DND-41 (cell line): ENCODE data around the gene FAM149A.
A peak's percentile ranks its signal among the peaks of the same experiment; 100 is the strongest.

ENCODE experiments used
- ATAC-seq: fragments of 200-7000 bp; cut with Tn5 transposase; 3 replicates; pipeline ENCODE4 v1.9.1; 2021; ENCODE audit warnings: low read depth; ENCODE audit not compliant: insufficient read depth
- DNase-seq: peaks from one replicate; pipeline ENCODE4 v3.0.0-alpha.2; 2020
- H2AFZ ChIP-seq: 2 replicates; pipeline ENCODE4 v1.6.0; 2012; ENCODE audit warnings: low read depth, low read length
- H3K27ac ChIP-seq: 2 replicates; pipeline ENCODE4 v1.5.1; 2012; ENCODE audit warnings: low read length, inconsistent platforms
- H3K27me3 ChIP-seq: fragments of 200-600 bp; sonication (generic); 2 replicates; pipeline ENCODE4 v1.6.0; 2012; ENCODE audit warnings: low read length, mild to moderate bottlenecking, inconsistent platforms; ENCODE audit not compliant: insufficient read depth, poor library complexity
- H3K36me3 ChIP-seq: 2 replicates; pipeline ENCODE4 v1.5.1; 2012; ENCODE audit warnings: low read length, inconsistent platforms; ENCODE audit not compliant: insufficient read depth
- H3K4me1 ChIP-seq: 2 replicates; pipeline ENCODE4 v1.5.1; 2012; ENCODE audit warnings: mild to moderate bottlenecking, low read length; ENCODE audit not compliant: insufficient read depth
- H3K4me2 ChIP-seq: 2 replicates; pipeline ENCODE4 v1.6.0; 2012; ENCODE audit warnings: mild to moderate bottlenecking, moderate library complexity, low read length, inconsistent platforms; ENCODE audit not compliant: insufficient read depth
- H3K4me3 ChIP-seq, 2 experiments: fragments of 200-600 bp in 1 of 2; shearing (Covaris generic) in 1 of 2; 2 replicates each; pipeline ENCODE4 v1.5.1; 2012 to 2016; ENCODE audit warnings: inconsistent platforms in 2 of 2, low read length in 2 of 2, mild to moderate bottlenecking in 2 of 2, low read depth in 1 of 2, moderate library complexity in 1 of 2
- H3K79me2 ChIP-seq: 2 replicates; pipeline ENCODE4 v1.6.0; 2012; ENCODE audit warnings: low read length, inconsistent platforms; ENCODE audit not compliant: insufficient read depth
- H3K9ac ChIP-seq: 2 replicates; pipeline ENCODE4 v1.6.0; 2012; ENCODE audit warnings: low read depth, mild to moderate bottlenecking, inconsistent platforms, low read length, moderate library complexity
- H3K9me3 ChIP-seq: 2 replicates; pipeline ENCODE4 v1.5.1; 2012; ENCODE audit warnings: low read length, moderate library complexity, mild to moderate bottlenecking, inconsistent platforms; ENCODE audit not compliant: insufficient read depth, severe bottlenecking
- H4K20me1 ChIP-seq: 2 replicates; pipeline ENCODE4 v1.6.0; 2012; ENCODE audit warnings: low read length; ENCODE audit not compliant: insufficient read depth
- CTCF ChIP-seq: IDR thresholded peaks from 2 replicates; pipeline ENCODE4 v1.5.1; 2012; ENCODE audit warnings: borderline replicate concordance, low read length, moderate library complexity, mild to moderate bottlenecking; ENCODE audit not compliant: poor library complexity, severe bottlenecking; ENCODE audit errors: extremely low read depth
- EZH2 ChIP-seq: IDR thresholded peaks from 3 replicates; pipeline ENCODE4 v1.6.1; 2012; ENCODE audit warnings: borderline replicate concordance, low read depth, mild to moderate bottlenecking, moderate library complexity, low read length, inconsistent platforms; ENCODE audit not compliant: severe bottlenecking

The FAM149A gene

GRCh38 chr4:186193851-186194250, 89.3 kb downstream of the FAM149A start:
- Histone ChIP-seq H3K4me2 (peak overlapping the region; percentile 0; the same call in 1 of the 2 replicates), H4K20me1 (no peaks in the 10 kb centered on the region), H3K4me3 (no peak overlapping the region), H3K36me3 (peaks cover 35% of the 10 kb centered on the region), H3K27me3 (no peaks in the 10 kb centered on the region), H3K27ac (no peak overlapping the region), H3K79me2 (peaks cover 42% of the 10 kb centered on the region), H3K9me3 (no peaks in the 10 kb centered on the region), H3K9ac (no peak overlapping the region), H2AFZ (no peak overlapping the region), H3K4me1 (peaks cover 33% of the 10 kb centered on the region)
- DNase-seq = no peak
- no peak for TF ChIP-seq EZH2
- no peak for TF ChIP-seq CTCF
- ATAC-seq = no peak

- H3K36me3 ChIP-seq = peaks cover 35% of the 10 kb centered on the region
- no peaks in the 10 kb centered on the region for H3K27me3 ChIP-seq
- no peak overlapping the region for H2AFZ ChIP-seq
- no peaks in the 10 kb centered on the region for H4K20me1 ChIP-seq
- ATAC-seq (no peak), DNase-seq (no peak)
- no peak overlapping the region for H3K27ac ChIP-seq
- peaks cover 26% of the 10 kb centered on the region for H3K79me2 ChIP-seq
- H3K9me3 ChIP-seq = no peaks in the 10 kb centered on the region
- H3K4me2 ChIP-seq = no peak overlapping the region
- TF ChIP-seq EZH2 (no peak), CTCF (no peak)
- H3K4me1 ChIP-seq = peaks cover 18% of the 10 kb centered on the region
- H3K9ac ChIP-seq = no peak overlapping the region
- no peak overlapping the region for H3K4me3 ChIP-seq
Measured at GRCh38 chr4:186196063-186196462, 91.6 kb downstream of the FAM149A start.

GRCh38 chr4:186200516-186200915, 96.0 kb downstream of the FAM149A start:
- no peak overlapping the region for H2AFZ ChIP-seq
- no peaks in the 10 kb centered on the region for H3K4me1 ChIP-seq
- H3K4me2 ChIP-seq = no peak overlapping the region
- H3K27me3 ChIP-seq = no peaks in the 10 kb centered on the region
- no peaks in the 10 kb centered on the region for H3K9me3 ChIP-seq
- no peak for ATAC-seq
- H4K20me1 ChIP-seq = no peaks in the 10 kb centered on the region; the same call in 1 of the 2 replicates
- no peak overlapping the region for H3K4me3 ChIP-seq
- H3K79me2 ChIP-seq = no peaks in the 10 kb centered on the region
- no peak for TF ChIP-seq CTCF
- no peak for TF ChIP-seq EZH2
- no peak for DNase-seq
- no peak overlapping the region for H3K9ac ChIP-seq
- H3K36me3 ChIP-seq = peaks cover 25% of the 10 kb centered on the region; the same call in 1 of the 2 replicates
- no peak overlapping the region for H3K27ac ChIP-seq

GRCh38 chr4:186201010-186201409, 96.5 kb downstream of the FAM149A start:
- Histone ChIP-seq H3K9ac (no peak overlapping the region), H4K20me1 (no peaks in the 10 kb centered on the region; the same call in 1 of the 2 replicates), H3K36me3 (peaks cover 22% of the 10 kb centered on the region; the same call in 1 of the 2 replicates), H3K4me3 (no peak overlapping the region), H3K27ac (no peak overlapping the region), H3K79me2 (no peaks in the 10 kb centered on the region), H3K4me2 (no peak overlapping the region), H3K27me3 (no peaks in the 10 kb centered on the region), H3K4me1 (no peaks in the 10 kb centered on the region), H3K9me3 (no peaks in the 10 kb centered on the region), H2AFZ (no peak overlapping the region)
- ATAC-seq = no peak
- TF ChIP-seq EZH2 = no peak
- no peak for TF ChIP-seq CTCF
- DNase-seq = no peak
